HL-60 (cell line): ENCODE data around the gene ALLC.

Experiments
- CTCF ChIP-seq: IDR thresholded peaks from one replicate; pipeline ENCODE4 v1.5.1; 2011; ENCODE audit warnings: low read length, control low read depth, inconsistent platforms; ENCODE audit not compliant: insufficient read depth
- GABPA ChIP-seq: IDR thresholded peaks from 2 replicates; pipeline ENCODE4 v1.6.1; 2012; ENCODE audit warnings: low read depth
- POLR2AphosphoS5 ChIP-seq: IDR thresholded peaks from 2 replicates; pipeline ENCODE4 v1.6.1; 2012; ENCODE audit warnings: low read depth
- REST ChIP-seq: IDR thresholded peaks from 2 replicates; pipeline ENCODE4 v1.6.1; 2012; ENCODE audit warnings: low read depth; ENCODE audit not compliant: insufficient replicate concordance
- SPI1 ChIP-seq: IDR thresholded peaks from 2 replicates; pipeline ENCODE4 v1.6.1; 2012; ENCODE audit warnings: low read depth, mild to moderate bottlenecking, borderline replicate concordance

- TF ChIP-seq CTCF (no peak), REST (no peak), POLR2AphosphoS5 (no peak), SPI1 (no peak), GABPA (no peak)
Observed at GRCh38 chr2:3647246-3647645, 10.8 kb upstream of the ALLC start.
